ENCODE results near the gene SLC5A4. TPM values are rescaled to one million over a fixed set of nuclear protein-coding genes. Genes with fewer than 3 reads are reported as not detected.
A peak's percentile ranks its signal among the peaks of the same experiment; 100 is the strongest.
"Not testable (repeated sequence)": the region's sequence is repeated elsewhere in the genome, so short reads cannot be mapped to it uniquely, and the experiment has no call there.

SLC5A4 gene
- polyA plus RNA-seq, 4 donors, result 0.75 to 9.4 (median 6.8) TPM

DNA sequence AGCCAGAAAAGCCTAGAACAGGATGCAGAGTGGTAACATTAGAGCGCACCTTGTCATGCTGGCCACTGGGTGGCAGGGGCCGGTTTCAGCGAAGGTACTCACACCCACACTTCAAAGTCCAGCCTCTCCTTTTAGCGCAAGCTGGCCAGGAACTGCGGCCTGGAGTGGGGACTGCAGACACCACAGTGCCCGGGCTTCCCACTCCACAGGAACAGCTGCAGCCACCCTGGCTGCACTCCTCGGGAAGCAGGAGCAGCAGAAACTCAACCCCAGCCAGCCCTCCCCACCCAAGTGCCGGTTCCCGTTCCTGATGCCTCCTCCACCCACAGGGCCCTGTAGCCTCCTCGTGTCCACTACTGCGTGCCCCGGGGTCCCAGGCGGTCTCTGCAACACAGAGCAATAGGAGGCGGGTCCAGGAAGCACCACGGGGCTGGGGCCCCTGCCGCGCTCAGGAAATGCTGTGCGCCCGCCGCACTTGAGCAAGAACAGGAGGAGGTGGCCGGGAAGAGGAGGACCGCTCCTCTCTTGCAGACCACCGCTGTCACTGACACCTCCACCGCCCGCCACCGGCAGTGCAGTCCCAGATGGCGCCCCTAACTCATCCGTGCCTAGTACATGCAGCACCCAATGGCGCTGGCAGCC is 52.5 kb downstream of the SLC5A4 start:
- Histone ChIP-seq H3K36me3 (ENCODE audit: control insufficient read depth in 3 of 3, insufficient read depth in 2 of 3, low read depth in 1 of 3, low read length in 3 of 3) (no peaks in the 10 kb centered on the region), H3K9me3 (ENCODE audit: control insufficient read depth in 2 of 2, insufficient read depth in 1 of 2, low read depth in 1 of 2, low read length in 1 of 2) (no peaks in the 10 kb centered on the region), H3K4me3 (ENCODE audit: low read depth in 1 of 3, low read length in 3 of 3) (peak overlapping the region in 2 of 3 donors; percentile 26 to 40), H3K27ac (ENCODE audit: low read depth in 1 of 3, low read length in 2 of 3) (no peak overlapping the region), H3K4me1 (ENCODE audit: control insufficient read depth in 3 of 3, insufficient read depth in 2 of 3, low read depth in 1 of 3, low read length in 2 of 3) (peaks cover 0 to 10% (median 0%) of the 10 kb centered on the region in 3 donors), H3K27me3 (ENCODE audit: control insufficient read depth in 3 of 3, insufficient read depth in 3 of 3, low read length in 3 of 3) (peaks cover 0 to 12% (median 5%) of the 10 kb centered on the region in 3 donors)
- peak; percentile 84 to 87 for DNase-seq
- WGBS, 3 donors, result 4 to 19% (median 8%) methylated on average over 21 to 29 of the region's 29 CpGs
- FAIRE-seq, result no peak

DNA sequence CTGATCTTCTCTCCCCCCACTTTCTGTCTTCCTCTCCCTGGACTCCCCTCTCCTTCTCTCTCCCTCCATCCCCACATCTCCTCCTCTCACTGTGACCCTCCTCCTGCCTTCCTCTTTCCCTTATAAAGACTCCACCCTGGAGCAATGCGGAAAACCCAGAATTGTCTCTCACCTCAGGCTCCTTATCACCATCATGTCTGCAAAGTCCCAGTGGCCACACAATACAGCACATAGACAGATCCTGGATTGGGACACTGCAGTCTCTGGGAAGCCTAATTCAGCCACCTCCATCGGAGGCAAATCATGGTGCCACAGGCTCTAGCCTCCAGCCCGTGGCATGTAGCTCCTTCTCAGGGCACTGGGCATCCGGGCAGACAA is 53.0 kb downstream of the SLC5A4 start:
- Histone ChIP-seq H3K4me3 (ENCODE audit: low read depth in 1 of 3, low read length in 3 of 3) (no peak overlapping the region), H3K27ac (ENCODE audit: low read depth in 1 of 3, low read length in 2 of 3) (no peak overlapping the region), H3K36me3 (ENCODE audit: control insufficient read depth in 3 of 3, insufficient read depth in 2 of 3, low read depth in 1 of 3, low read length in 3 of 3) (no peaks in the 10 kb centered on the region), H3K9me3 (ENCODE audit: control insufficient read depth in 2 of 2, insufficient read depth in 1 of 2, low read depth in 1 of 2, low read length in 1 of 2) (no peaks in the 10 kb centered on the region), H3K4me1 (ENCODE audit: control insufficient read depth in 3 of 3, insufficient read depth in 2 of 3, low read depth in 1 of 3, low read length in 2 of 3) (peaks cover 0 to 10% (median 0%) of the 10 kb centered on the region in 3 donors), H3K27me3 (ENCODE audit: control insufficient read depth in 3 of 3, insufficient read depth in 3 of 3, low read length in 3 of 3) (peaks cover 0 to 12% (median 5%) of the 10 kb centered on the region in 3 donors)
- FAIRE-seq, result no peak
- 14 to 26% (median 19%) methylated on average over 4 of the region's 4 CpGs for WGBS, 3 donors
- no peak for DNase-seq

DNA sequence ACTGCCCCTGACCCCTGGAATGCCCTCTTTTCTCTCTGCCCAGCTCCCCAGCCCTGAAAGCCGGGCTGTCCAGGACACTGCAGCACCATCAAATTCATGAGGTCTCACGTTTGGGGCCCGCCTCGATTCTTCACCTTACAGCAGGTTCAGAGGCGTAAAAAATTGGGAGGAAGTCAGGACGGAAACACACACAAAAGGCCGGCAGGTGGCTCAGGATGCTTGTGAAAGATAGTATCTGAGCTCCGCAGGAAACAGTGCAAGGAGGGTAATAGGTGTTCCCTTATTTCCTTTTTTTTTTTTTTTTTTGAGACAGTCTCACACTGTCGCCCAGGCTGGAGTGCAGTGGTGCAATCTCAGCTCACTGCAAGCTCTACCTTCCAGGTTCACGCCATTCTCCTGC is 54.4 kb downstream of the SLC5A4 start:
- Histone ChIP-seq H3K4me1 (ENCODE audit: control insufficient read depth in 3 of 3, insufficient read depth in 2 of 3, low read depth in 1 of 3, low read length in 2 of 3) (peaks cover 0 to 10% (median 0%) of the 10 kb centered on the region in 3 donors), H3K27me3 (ENCODE audit: control insufficient read depth in 3 of 3, insufficient read depth in 3 of 3, low read length in 3 of 3) (peaks cover 0 to 12% (median 5%) of the 10 kb centered on the region in 3 donors), H3K27ac (ENCODE audit: low read depth in 1 of 3, low read length in 2 of 3) (no peak overlapping the region), H3K9me3 (ENCODE audit: control insufficient read depth in 2 of 2, insufficient read depth in 1 of 2, low read depth in 1 of 2, low read length in 1 of 2) (no peaks in the 10 kb centered on the region), H3K36me3 (ENCODE audit: control insufficient read depth in 3 of 3, insufficient read depth in 2 of 3, low read depth in 1 of 3, low read length in 3 of 3) (no peaks in the 10 kb centered on the region), H3K4me3 (ENCODE audit: low read depth in 1 of 3, low read length in 3 of 3) (no peak overlapping the region)
- whole genome bisulfite sequencing, 3 donors, result 58 to 87% (median 62%) methylated on average over 10 of the region's 10 CpGs
- DNase-seq, result no peak
- no peak for FAIRE-seq

DNA sequence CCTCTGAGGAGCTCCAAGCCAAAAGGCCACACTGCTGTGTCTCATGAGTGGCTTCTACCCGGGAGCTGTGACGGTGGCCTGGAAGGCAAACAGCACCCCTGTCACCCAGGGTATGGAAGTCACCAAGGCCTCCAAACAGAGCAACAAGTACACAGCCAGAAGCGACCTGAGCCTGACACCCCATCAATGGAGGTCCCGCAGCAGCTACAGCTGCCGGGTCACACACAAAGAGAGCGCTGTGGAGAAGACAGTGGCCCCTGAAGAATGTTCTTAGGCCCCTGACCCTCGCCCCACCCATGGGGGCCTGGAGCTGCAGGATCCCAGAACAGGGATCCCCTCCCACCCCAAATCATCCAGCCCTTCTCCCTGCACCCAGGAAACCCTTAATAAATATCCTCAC is 55.2 kb downstream of the SLC5A4 start:
- no peak for FAIRE-seq
- peaks cover 0 to 12% (median 5%) of the 10 kb centered on the region in 3 donors for H3K27me3 ChIP-seq (ENCODE audit: control insufficient read depth in 3 of 3, insufficient read depth in 3 of 3, low read length in 3 of 3)
- 76 to 90% (median 83%) methylated on average over 5 to 7 of the region's 7 CpGs for WGBS, 3 donors

DNA sequence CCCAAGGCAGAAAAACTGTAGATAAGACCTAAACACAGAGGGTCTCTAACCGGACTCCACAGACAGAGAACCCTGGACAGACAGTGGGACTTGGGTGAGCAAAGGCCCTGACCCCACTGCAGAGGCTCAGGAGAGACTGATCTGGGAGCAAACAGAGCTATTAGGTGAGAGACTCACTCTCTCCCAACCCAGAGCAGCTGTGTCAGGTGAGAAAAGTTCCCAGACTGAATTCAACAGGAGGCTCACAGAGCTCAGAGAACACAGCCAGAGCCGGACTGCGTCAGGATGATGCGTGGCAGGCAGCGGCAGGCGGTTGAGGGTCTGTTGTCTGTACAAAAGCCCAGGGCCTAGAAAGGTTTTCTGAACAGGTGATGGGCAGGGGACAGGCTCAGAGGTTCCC is 55.8 kb downstream of the SLC5A4 start:
- no peak for FAIRE-seq
- 93 to 94% (median 93%) methylated on average over 6 of the region's 6 CpGs for WGBS, 3 donors
- Histone ChIP-seq H3K4me3 (ENCODE audit: low read depth in 1 of 3, low read length in 3 of 3) (no peak overlapping the region), H3K27ac (ENCODE audit: low read depth in 1 of 3, low read length in 2 of 3) (no peak overlapping the region), H3K4me1 (ENCODE audit: control insufficient read depth in 3 of 3, insufficient read depth in 2 of 3, low read depth in 1 of 3, low read length in 2 of 3) (peaks cover 0 to 10% (median 0%) of the 10 kb centered on the region in 3 donors), H3K36me3 (ENCODE audit: control insufficient read depth in 3 of 3, insufficient read depth in 2 of 3, low read depth in 1 of 3, low read length in 3 of 3) (no peaks in the 10 kb centered on the region), H3K9me3 (ENCODE audit: control insufficient read depth in 2 of 2, insufficient read depth in 1 of 2, low read depth in 1 of 2, low read length in 1 of 2) (no peaks in the 10 kb centered on the region), H3K27me3 (ENCODE audit: control insufficient read depth in 3 of 3, insufficient read depth in 3 of 3, low read length in 3 of 3) (peaks cover 0 to 12% (median 5%) of the 10 kb centered on the region in 3 donors)
- no peak for DNase-seq

More for the DNA sequence above, 55.2 kb downstream of the SLC5A4 start:
- no peak for DNase-seq
- no peak overlapping the region for H3K4me3 ChIP-seq (ENCODE audit: low read depth in 1 of 3, low read length in 3 of 3)
- peaks cover 0 to 10% (median 0%) of the 10 kb centered on the region in 3 donors for H3K4me1 ChIP-seq (ENCODE audit: control insufficient read depth in 3 of 3, insufficient read depth in 2 of 3, low read depth in 1 of 3, low read length in 2 of 3)
- H3K36me3 ChIP-seq (ENCODE audit: control insufficient read depth in 3 of 3, insufficient read depth in 2 of 3, low read depth in 1 of 3, low read length in 3 of 3), result no peaks in the 10 kb centered on the region
- H3K9me3 ChIP-seq (ENCODE audit: control insufficient read depth in 2 of 2, insufficient read depth in 1 of 2, low read depth in 1 of 2, low read length in 1 of 2), result no peaks in the 10 kb centered on the region
- H3K27ac ChIP-seq (ENCODE audit: low read depth in 1 of 3, low read length in 2 of 3), result no peak overlapping the region

DNA sequence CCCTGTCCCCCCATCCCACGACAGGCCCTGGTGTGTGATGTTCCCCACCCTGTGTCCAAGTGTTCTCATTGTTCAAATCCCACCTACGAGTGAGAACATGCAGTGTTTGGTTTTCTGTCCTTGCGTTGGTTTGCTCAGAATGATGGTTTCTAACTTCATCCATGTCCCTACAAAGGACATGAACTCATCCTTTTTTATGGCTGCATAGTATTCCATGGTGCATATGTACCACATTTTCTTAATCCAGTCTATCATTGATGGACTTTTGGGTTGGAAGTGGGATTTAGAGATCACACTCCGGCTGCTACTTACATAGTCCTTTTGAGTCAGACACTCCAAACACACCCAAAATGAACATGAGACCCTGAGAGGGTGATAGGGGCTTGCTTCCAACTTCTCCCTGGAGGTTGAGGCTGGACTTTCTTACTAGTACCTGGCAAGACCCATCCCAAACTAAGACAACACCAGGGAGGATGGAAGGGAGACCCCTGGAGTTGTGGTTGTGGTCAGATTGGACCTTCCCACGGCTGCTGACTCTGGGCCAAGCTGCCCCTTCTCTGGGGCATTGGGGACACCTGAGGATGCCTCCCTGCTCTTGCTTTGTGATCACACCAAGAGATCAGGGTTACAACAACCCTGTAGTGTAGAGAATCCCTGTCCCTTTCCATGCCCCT is 57.5 kb downstream of the SLC5A4 start:
- H3K27me3 ChIP-seq (ENCODE audit: control insufficient read depth in 3 of 3, insufficient read depth in 3 of 3, low read length in 3 of 3); H3K9me3 ChIP-seq (ENCODE audit: control insufficient read depth in 2 of 2, insufficient read depth in 1 of 2, low read depth in 1 of 2, low read length in 1 of 2); H3K4me1 ChIP-seq (ENCODE audit: control insufficient read depth in 3 of 3, insufficient read depth in 2 of 3, low read depth in 1 of 3, low read length in 2 of 3); DNase-seq; H3K36me3 ChIP-seq (ENCODE audit: control insufficient read depth in 3 of 3, insufficient read depth in 2 of 3, low read depth in 1 of 3, low read length in 3 of 3); H3K27ac ChIP-seq (ENCODE audit: low read depth in 1 of 3, low read length in 2 of 3); FAIRE-seq; H3K4me3 ChIP-seq (ENCODE audit: low read depth in 1 of 3, low read length in 3 of 3): not testable (repeated sequence)
- WGBS, 3 donors, result 82 to 90% (median 87%) methylated on average over 5 of the region's 5 CpGs

DNA sequence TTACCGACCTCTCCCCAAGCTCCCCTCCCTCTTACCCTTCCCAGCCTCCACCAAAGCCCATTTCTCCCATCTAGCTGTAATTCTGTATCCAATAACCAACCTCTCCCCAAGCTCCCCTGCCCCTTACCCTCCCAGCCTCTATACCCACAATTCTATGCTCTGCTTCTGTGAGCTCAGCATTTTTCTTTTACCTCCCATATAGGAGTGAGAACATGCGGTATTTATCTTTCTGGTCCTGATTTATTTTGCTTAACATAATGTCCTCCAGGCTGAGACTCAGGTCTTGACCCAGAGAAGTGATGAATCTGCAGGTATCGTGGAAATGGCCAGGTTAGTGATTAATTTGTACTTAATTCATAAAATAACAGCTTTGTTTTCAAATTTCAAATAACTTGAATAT is 59.2 kb downstream of the SLC5A4 start:
- H3K36me3 ChIP-seq (ENCODE audit: control insufficient read depth in 3 of 3, insufficient read depth in 2 of 3, low read depth in 1 of 3, low read length in 3 of 3); H3K27ac ChIP-seq (ENCODE audit: low read depth in 1 of 3, low read length in 2 of 3); H3K4me3 ChIP-seq (ENCODE audit: low read depth in 1 of 3, low read length in 3 of 3); DNase-seq; H3K27me3 ChIP-seq (ENCODE audit: control insufficient read depth in 3 of 3, insufficient read depth in 3 of 3, low read length in 3 of 3); FAIRE-seq; H3K4me1 ChIP-seq (ENCODE audit: control insufficient read depth in 3 of 3, insufficient read depth in 2 of 3, low read depth in 1 of 3, low read length in 2 of 3); H3K9me3 ChIP-seq (ENCODE audit: control insufficient read depth in 2 of 2, insufficient read depth in 1 of 2, low read depth in 1 of 2, low read length in 1 of 2): not testable (repeated sequence)
- WGBS, 3 donors, result 57 to 76% (median 64%) methylated on average over 3 of the region's 3 CpGs

DNA sequence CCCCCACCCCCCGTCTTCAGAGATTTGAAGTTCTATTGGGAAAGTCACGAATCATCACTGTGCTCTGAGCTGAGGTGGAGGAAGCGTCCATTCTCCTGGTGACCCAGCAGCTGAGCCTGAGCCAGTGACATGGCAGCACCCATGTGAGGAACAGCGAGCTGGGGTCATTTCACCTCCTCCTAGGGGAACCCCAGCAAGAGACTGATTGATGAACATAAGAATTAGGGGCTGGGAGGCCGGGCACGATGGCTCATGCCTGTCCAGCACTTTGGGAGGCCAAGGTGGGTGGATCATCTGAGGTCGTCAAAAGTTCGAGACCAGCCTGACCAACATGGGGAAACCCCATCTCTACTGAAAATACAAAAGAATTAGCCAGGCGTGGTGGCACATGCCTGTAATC is 61.8 kb downstream of the SLC5A4 start:
- WGBS, 3 donors, result 78 to 89% (median 79%) methylated on average over 9 of the region's 9 CpGs
- not testable (repeated sequence) for H3K27me3 ChIP-seq (ENCODE audit: control insufficient read depth in 3 of 3, insufficient read depth in 3 of 3, low read length in 3 of 3); H3K9me3 ChIP-seq (ENCODE audit: control insufficient read depth in 2 of 2, insufficient read depth in 1 of 2, low read depth in 1 of 2, low read length in 1 of 2); DNase-seq; H3K36me3 ChIP-seq (ENCODE audit: control insufficient read depth in 3 of 3, insufficient read depth in 2 of 3, low read depth in 1 of 3, low read length in 3 of 3); H3K4me1 ChIP-seq (ENCODE audit: control insufficient read depth in 3 of 3, insufficient read depth in 2 of 3, low read depth in 1 of 3, low read length in 2 of 3); H3K27ac ChIP-seq (ENCODE audit: low read depth in 1 of 3, low read length in 2 of 3); H3K4me3 ChIP-seq (ENCODE audit: low read depth in 1 of 3, low read length in 3 of 3); FAIRE-seq

Data from small intestine (tissue), 7 donors.